ENCODE measurements around the gene NTSR1.

The NTSR1 gene

GRCh38 chr20:62698231-62698630, 10.4 kb upstream of the NTSR1 start:
- DNase-seq (ENCODE audit: insufficient read length, low spot score) (no peak), FAIRE-seq (no peak)
- no peak for TF ChIP-seq POLR2A (IDR thresholded peaks at IDR 0.05; ENCODE audit: low read depth, low read length)
- no peak for TF ChIP-seq TAF1 (IDR thresholded peaks at IDR 0.05; ENCODE audit: low read depth, low read length)
- TF ChIP-seq POU2F2 (IDR thresholded peaks at IDR 0.05; ENCODE audit: low read depth, low read length): no peak
- TF ChIP-seq PAX5 (IDR thresholded peaks at IDR 0.05; ENCODE audit: insufficient read depth, low read length, severe bottlenecking): no peak

- FAIRE-seq: no peak
- no peak for TF ChIP-seq PAX5 (IDR thresholded peaks at IDR 0.05; ENCODE audit: insufficient read depth, low read length, severe bottlenecking)
- no peak for TF ChIP-seq POLR2A (IDR thresholded peaks at IDR 0.05; ENCODE audit: low read depth, low read length)
- no peak for TF ChIP-seq POU2F2 (IDR thresholded peaks at IDR 0.05; ENCODE audit: low read depth, low read length)
- TF ChIP-seq SPI1 (IDR thresholded peaks at IDR 0.05; ENCODE audit: low read depth, low read length): no peak
- no peak for TF ChIP-seq TAF1 (IDR thresholded peaks at IDR 0.05; ENCODE audit: low read depth, low read length)
- TF ChIP-seq POLR2AphosphoS5 (IDR thresholded peaks at IDR 0.05; ENCODE audit: low read depth, low read length): no peak
- DNase-seq (ENCODE audit: insufficient read length, low spot score): no peak
Observed at GRCh38 chr20:62699296-62699695, 9.3 kb upstream of the NTSR1 start.

- TF ChIP-seq POLR2A (IDR thresholded peaks at IDR 0.05; ENCODE audit: low read depth, low read length) (no peak), POU2F2 (IDR thresholded peaks at IDR 0.05; ENCODE audit: low read depth, low read length) (no peak), POLR2AphosphoS5 (IDR thresholded peaks at IDR 0.05; ENCODE audit: low read depth, low read length) (no peak), TAF1 (IDR thresholded peaks at IDR 0.05; ENCODE audit: low read depth, low read length) (no peak), PAX5 (IDR thresholded peaks at IDR 0.05; ENCODE audit: insufficient read depth, low read length, severe bottlenecking) (no peak), SPI1 (IDR thresholded peaks at IDR 0.05; ENCODE audit: low read depth, low read length) (no peak)
- FAIRE-seq: no peak
- DNase-seq (ENCODE audit: insufficient read length, low spot score): no peak
Observed at GRCh38 chr20:62699741-62700140, 8.9 kb upstream of the NTSR1 start.

GRCh38 chr20:62700261-62700930, 8.2 kb upstream of the NTSR1 start:
- FAIRE-seq (no peak), DNase-seq (ENCODE audit: insufficient read length, low spot score) (no peak)
- TF ChIP-seq POLR2A (IDR thresholded peaks at IDR 0.05; ENCODE audit: low read depth, low read length) (no peak), POLR2AphosphoS5 (IDR thresholded peaks at IDR 0.05; ENCODE audit: low read depth, low read length) (no peak), POU2F2 (IDR thresholded peaks at IDR 0.05; ENCODE audit: low read depth, low read length) (no peak), SPI1 (IDR thresholded peaks at IDR 0.05; ENCODE audit: low read depth, low read length) (no peak), TAF1 (IDR thresholded peaks at IDR 0.05; ENCODE audit: low read depth, low read length) (no peak), PAX5 (IDR thresholded peaks at IDR 0.05; ENCODE audit: insufficient read depth, low read length, severe bottlenecking) (no peak)

- no peak for TF ChIP-seq POLR2A (IDR thresholded peaks at IDR 0.05; ENCODE audit: low read depth, low read length)
- no peak for TF ChIP-seq TAF1 (IDR thresholded peaks at IDR 0.05; ENCODE audit: low read depth, low read length)
- TF ChIP-seq POU2F2 (IDR thresholded peaks at IDR 0.05; ENCODE audit: low read depth, low read length): no peak
- TF ChIP-seq POLR2AphosphoS5 (IDR thresholded peaks at IDR 0.05; ENCODE audit: low read depth, low read length): no peak
- no peak for TF ChIP-seq SPI1 (IDR thresholded peaks at IDR 0.05; ENCODE audit: low read depth, low read length)
- TF ChIP-seq PAX5 (IDR thresholded peaks at IDR 0.05; ENCODE audit: insufficient read depth, low read length, severe bottlenecking): no peak
Observed at GRCh38 chr20:62701161-62702012, 7.2 kb upstream of the NTSR1 start.

GRCh38 chr20:62702013-62702300, 6.7 kb upstream of the NTSR1 start:
- DNase-seq (ENCODE audit: insufficient read length, low spot score) (no peak), FAIRE-seq (no peak)
- TF ChIP-seq TAF1 (IDR thresholded peaks at IDR 0.05; ENCODE audit: low read depth, low read length): no peak
- no peak for TF ChIP-seq PAX5 (IDR thresholded peaks at IDR 0.05; ENCODE audit: insufficient read depth, low read length, severe bottlenecking)
- no peak for TF ChIP-seq POU2F2 (IDR thresholded peaks at IDR 0.05; ENCODE audit: low read depth, low read length)
- TF ChIP-seq POLR2AphosphoS5 (IDR thresholded peaks at IDR 0.05; ENCODE audit: low read depth, low read length): no peak
- TF ChIP-seq POLR2A (IDR thresholded peaks at IDR 0.05; ENCODE audit: low read depth, low read length): no peak
- no peak for TF ChIP-seq SPI1 (IDR thresholded peaks at IDR 0.05; ENCODE audit: low read depth, low read length)

More at GRCh38 chr20:62701161-62702012, 7.2 kb upstream of the NTSR1 start:
- FAIRE-seq: no peak
- no peak for DNase-seq (ENCODE audit: insufficient read length, low spot score)

- TF ChIP-seq PAX5 (IDR thresholded peaks at IDR 0.05; ENCODE audit: insufficient read depth, low read length, severe bottlenecking) (no peak), POLR2A (IDR thresholded peaks at IDR 0.05; ENCODE audit: low read depth, low read length) (no peak), POLR2AphosphoS5 (IDR thresholded peaks at IDR 0.05; ENCODE audit: low read depth, low read length) (no peak), SPI1 (IDR thresholded peaks at IDR 0.05; ENCODE audit: low read depth, low read length) (no peak), POU2F2 (IDR thresholded peaks at IDR 0.05; ENCODE audit: low read depth, low read length) (no peak), TAF1 (IDR thresholded peaks at IDR 0.05; ENCODE audit: low read depth, low read length) (no peak)
- no peak for DNase-seq (ENCODE audit: insufficient read length, low spot score)
- no peak for FAIRE-seq
Observed at GRCh38 chr20:62702895-62703852, 5.5 kb upstream of the NTSR1 start.

GRCh38 chr20:62703853-62704228, 4.8 kb upstream of the NTSR1 start:
- FAIRE-seq: no peak
- no peak for DNase-seq (ENCODE audit: insufficient read length, low spot score)
- no peak for TF ChIP-seq POU2F2 (IDR thresholded peaks at IDR 0.05; ENCODE audit: low read depth, low read length)
- no peak for TF ChIP-seq SPI1 (IDR thresholded peaks at IDR 0.05; ENCODE audit: low read depth, low read length)
- TF ChIP-seq TAF1 (IDR thresholded peaks at IDR 0.05; ENCODE audit: low read depth, low read length): no peak
- no peak for TF ChIP-seq PAX5 (IDR thresholded peaks at IDR 0.05; ENCODE audit: insufficient read depth, low read length, severe bottlenecking)
- no peak for TF ChIP-seq POLR2A (IDR thresholded peaks at IDR 0.05; ENCODE audit: low read depth, low read length)
- TF ChIP-seq POLR2AphosphoS5 (IDR thresholded peaks at IDR 0.05; ENCODE audit: low read depth, low read length): no peak

Data from GM12891 (cell line).